Hepatic stellate cell (primary cell): ENCODE measurements around the gene HIF3A.
"Not testable (repeated sequence)": the region's sequence is repeated elsewhere in the genome, so short reads cannot be mapped to it uniquely, and the experiment has no call there.

Experiments used
- DNase-seq: peaks from one replicate; pipeline ENCODE4 v3.0.0; 2011; ENCODE audit warnings: low spot score

Gene HIF3A

DNA sequence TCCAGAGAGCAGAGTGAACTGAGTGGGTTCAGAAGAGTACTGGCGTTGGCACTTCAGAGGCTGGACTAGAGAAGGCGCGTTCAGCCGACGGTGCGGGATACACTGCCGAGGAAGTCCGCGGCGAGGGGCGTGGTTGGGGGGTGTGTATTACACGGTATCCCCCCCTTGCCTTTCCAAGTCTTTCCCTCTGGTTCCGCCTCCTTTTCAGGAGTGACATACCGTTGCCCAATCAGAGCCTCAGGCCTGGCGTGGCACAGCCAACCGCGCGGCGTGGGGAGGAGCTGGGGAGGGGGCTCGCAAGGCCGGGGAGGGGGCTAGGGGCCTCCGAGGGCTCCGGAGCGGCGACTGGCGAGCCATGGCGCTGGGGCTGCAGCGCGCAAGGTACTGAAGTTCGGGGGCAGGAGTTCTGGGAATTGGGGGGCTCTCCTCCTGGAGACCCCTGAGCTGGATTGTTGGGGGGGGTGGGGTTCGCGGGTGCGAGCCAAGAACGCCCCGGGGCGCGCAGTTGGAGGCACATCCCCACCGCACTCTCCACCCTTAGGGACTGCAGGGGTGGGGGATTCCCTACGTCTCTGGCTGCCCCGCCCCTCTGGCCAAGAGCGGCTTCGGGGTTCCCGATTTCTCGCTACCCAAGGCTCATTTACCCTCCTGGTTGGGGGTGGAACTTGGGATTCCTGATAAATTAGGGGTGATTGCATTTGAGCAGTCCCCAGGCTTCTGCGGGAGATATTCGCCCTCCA lies at the start of gene HIF3A:
Gene HIF3A (plus strand): TSS at position 321 of the 740 bp plus-strand sequence. CDS start 35 bp downstream, at position 356.
- no peak for DNase-seq

- no peak for DNase-seq
Observed at GRCh38 chr19:46250076-46250735, 46.6 kb upstream of the HIF3A start.

- no peak for DNase-seq
Observed at GRCh38 chr19:46251416-46251815, 45.4 kb upstream of the HIF3A start.

DNA sequence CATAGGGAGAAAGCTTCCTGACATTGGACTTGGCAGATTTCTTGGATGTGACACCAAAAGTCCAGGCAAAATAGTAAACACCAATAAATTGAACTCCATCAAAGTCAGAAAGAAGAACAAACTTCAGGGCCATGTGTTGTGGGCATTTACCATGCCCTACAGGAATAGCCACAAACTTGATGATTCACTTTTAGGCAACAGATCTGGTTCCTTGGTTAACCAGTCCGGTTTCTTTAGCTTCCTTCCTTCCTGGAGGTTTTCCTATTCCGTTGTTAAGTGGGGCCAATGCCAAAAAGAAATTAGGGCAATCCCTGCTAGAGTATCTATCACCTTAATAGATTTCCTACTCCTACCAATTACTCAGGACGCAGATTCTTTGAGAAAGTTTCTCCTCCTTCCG lies 42.1 kb upstream of the HIF3A start:
- no peak for DNase-seq

- no peak for DNase-seq
Observed at GRCh38 chr19:46256855-46257254, 40.0 kb upstream of the HIF3A start.

DNA sequence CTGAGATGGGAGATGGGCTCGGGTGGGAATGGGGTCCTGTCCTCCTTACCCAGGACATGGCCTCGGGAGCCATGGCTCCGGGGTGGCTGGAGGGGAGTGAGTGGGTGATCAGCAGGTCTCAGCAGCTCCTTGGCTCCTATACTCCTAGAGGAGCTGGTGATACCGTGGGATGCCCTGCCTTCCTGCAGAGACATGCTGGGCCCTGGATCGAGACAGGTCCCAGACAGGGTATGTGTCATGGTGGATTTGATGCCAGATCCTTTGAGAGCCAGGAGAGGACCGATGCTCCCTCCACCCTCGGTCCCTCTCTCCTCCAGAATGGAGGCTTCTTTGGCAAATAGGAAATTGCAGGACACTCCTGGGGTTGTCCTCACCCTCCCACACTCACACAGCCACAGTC lies 35.3 kb upstream of the HIF3A start:
- not testable (repeated sequence) for DNase-seq

DNA sequence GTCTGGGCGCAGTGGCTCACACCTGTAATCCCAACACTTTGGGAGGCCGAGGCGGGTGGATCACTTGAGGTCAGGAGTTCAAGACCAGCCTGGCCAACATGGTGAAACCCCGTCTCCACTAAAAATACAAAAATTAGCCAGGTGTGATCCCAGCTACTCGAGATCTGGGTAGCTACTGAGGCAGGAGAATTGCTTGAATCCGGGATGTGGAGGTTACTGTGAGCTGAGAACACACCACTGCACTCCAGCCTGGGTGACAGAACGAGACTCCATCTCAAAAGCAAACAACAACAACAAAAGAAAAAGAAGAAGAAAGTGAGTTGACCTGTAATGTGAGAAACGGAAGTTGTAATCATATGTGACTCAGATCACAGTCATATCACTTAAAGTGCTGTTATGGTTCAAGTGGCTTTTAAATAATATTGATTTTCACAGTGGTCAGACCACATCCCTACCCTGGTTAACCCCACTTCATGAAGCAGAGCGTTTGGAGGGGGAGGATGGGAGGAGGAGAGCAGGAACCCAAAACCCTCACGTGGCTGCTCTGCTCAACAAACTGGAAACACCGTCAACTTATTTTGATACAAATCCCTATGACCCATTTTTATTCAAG lies 34.1 kb upstream of the HIF3A start:
- not testable (repeated sequence) for DNase-seq

DNA sequence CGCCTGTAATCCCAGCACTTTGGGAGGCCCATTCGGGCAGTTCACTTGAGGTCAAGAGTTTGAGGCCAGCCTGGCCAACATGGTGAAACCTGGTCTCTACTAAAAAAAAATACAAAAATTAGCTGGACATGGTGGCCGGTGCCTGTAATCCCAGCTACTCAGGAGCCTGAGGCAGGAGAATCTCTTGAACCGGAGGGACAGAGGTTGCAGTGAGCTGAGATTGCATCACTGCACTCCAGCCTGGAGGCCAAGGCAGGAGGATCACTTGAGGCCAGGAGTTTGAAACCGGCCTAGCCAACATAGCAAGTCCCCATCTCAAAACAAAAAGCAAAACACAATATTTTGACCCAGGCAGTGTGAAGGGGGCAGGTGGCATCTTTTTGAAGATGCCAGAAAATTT lies 32.0 kb upstream of the HIF3A start:
- not testable (repeated sequence) for DNase-seq

DNA sequence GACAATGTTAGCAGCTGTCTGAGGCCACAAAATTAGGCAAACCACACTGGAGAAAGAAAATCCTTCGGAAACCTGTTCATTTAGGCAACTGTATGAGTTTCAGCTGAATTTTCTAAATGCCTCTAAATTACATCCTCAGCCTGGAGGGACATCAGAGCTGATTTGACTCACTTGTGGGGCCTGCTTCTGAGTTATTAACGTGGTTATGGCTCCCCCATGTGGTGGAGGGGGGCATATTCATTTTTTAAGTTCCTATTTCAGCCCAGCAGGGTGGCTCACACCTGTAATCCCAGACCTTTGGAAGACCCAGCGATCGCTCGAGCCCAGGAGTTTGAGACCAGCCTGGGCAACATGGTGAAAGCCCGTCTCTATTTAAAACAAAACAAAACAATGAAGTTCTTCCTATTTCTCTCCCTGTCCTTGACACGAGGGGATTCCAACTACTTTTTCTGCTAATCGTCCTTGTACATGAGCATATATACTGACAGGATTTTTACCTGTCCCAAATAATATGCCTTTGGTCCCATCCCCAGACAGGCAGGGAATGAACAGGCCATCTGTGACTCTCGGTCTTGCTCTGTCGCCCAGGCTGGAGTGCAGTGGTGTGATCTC lies 31.5 kb upstream of the HIF3A start:
- peak; percentile 68 for DNase-seq

DNA sequence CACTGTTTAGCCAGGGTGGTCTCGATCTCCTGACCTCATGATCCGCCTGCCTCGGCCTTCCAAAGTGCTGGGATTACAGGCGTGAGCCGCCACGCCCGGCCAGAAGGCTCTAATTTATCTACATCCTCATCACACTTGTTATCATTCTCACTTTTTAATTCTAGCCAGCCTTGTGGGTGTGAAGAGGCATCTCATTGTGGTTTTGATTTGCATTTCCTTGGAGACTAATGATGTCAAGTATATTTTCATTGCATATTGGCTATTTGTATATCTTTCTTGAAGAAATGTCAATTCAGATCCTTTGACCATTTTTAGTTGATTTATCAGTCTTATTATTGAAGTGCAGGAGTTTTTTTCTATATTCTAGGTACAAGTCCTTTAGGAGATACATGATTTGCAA lies 27.7 kb upstream of the HIF3A start:
- DNase-seq: no peak

GRCh38 chr19:46270521-46271256 lies 26.2 kb upstream of the HIF3A start:
- no peak for DNase-seq

GRCh38 chr19:46271481-46272197 lies 25.2 kb upstream of the HIF3A start:
- DNase-seq: peak; percentile 51

GRCh38 chr19:46273931-46274330 lies 22.9 kb upstream of the HIF3A start:
- DNase-seq: not testable (repeated sequence)

DNA sequence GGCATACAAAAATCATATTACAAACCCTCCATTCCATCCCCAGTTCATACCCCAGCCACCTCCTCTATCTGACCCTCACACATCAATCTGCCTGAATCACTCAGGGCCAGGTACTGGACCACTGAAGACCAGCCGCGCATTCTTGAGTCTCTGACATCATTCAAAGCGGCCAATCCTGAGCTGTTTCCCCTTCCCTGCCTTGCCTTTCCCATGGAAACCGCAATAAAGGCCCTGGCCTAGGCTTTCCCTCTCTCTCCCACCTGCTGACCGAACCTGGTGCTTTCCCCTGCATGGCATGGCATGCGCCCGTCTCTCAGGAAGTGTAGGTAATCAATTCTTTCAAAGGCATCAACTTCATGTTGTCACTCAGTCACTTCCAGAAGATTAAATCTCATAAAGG lies 17.7 kb upstream of the HIF3A start:
- DNase-seq: no peak

DNA sequence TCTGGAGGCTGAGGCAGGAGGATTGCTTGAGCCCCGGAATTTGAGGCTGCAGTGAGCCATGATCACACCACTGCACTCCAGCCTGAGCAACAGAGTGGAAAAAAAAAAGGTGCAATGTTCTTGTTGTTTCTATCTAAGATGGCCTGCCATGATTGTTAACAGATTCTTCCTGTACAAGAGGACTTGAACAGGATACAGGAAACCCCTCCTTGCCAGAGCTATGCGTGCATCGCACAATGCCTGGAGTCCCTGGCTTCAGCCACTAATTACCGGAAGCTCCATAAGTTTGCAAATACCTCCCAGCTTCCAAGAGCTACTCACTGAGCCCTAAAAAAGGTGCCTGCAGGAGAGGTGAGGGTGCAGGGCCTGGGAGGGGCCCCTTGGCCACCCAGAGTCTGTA lies 13.1 kb upstream of the HIF3A start:
- no peak for DNase-seq

GRCh38 chr19:46284635-46285034 lies 12.2 kb upstream of the HIF3A start:
- no peak for DNase-seq

DNA sequence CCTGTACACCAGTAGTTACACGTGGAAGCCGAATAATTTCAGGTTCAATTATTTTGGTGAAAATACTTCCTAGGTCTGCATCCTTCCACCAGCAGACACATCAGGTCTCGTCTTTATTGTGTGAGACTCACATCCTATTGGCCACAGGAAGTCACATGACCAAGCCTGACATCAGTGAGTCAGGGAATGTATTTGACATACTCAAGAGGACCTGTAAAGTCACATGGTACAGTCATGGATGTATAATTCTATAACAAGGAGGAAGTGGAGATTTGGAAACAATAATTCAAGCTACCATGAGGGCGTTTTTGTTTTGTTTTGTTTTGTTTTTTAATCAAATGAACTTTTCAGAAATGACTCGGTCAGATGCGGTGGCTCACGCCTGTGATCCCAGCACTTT lies 9.3 kb upstream of the HIF3A start:
- no peak for DNase-seq

GRCh38 chr19:46288896-46289588 lies 7.8 kb upstream of the HIF3A start:
- DNase-seq: peak; percentile 86

DNA sequence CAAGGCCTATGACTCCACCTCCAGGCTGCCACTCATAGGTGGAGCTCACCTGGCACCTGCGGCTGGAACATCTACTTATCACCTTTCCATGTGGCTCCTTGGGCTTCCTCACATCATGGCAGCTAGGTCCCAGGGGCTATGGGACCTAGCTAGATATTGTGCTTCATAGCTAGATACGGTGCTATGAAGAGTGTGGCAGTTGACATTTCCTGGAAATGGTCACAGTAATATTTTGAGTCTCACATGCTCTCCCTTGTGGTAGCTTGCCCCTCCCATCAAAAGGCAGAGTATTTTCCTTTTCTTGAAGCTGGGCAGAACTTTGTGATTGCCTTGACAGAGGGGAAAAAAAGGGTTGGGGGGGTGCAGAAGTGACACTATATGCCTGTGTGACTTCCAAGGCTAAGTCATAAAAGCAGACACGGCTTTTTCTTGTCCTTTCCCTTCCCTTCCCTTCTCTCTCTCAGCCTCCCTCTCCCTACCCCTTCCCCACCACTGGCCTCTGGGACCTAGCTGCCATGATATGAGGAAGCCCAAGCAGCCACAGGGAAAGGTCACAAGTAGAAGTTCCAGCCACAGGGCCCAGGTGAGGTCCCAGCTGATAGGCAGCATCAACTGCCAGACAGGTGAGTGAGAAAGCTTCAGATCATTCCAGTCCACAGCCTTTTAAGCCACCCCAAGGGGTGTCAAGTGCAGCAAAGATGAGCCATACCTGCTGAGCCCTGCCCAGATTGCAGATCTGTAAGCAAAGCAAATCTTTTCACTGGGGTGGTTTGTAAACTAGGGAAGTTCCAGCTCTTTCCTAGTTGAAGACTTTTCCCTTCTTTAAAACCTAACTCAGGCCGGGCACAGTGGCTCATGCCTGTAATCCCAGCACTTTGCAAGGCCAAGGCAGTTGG lies 6.9 kb upstream of the HIF3A start:
- DNase-seq: no peak

- no peak for DNase-seq
Observed at GRCh38 chr19:46291829-46292228, 5.0 kb upstream of the HIF3A start.
